PC-3 (cell line): Measurements from ENCODE around the gene HSF4. TPM values are rescaled to one million over a fixed set of nuclear protein-coding genes. Genes with fewer than 3 reads are reported as not detected.

Source experiments
- ATAC-seq: fragments of 200-7000 bp; cut with Tn5 transposase; 2 replicates; pipeline ENCODE4 v1.9.1; 2020; ENCODE audit warnings: mild to moderate bottlenecking, moderate library complexity
- BruUV-seq: library from RNA; stranded (reverse); fragments of 400-500 nt; replicated peaks from 2 replicates; lab custom pipeline; 2021; lab: Mats Ljungman, UMichigan
- CTCF ChIA-PET: fragments of 300-600 bp; sonication (Branson Sonifier 250); formaldehyde crosslinking; loops from one replicate; lab custom pipeline; 2022; ENCODE audit warnings: antibody characterized with exemption; lab: Charles Lee
- POLR2A ChIA-PET: fragments of 300-600 bp; sonication (Branson Sonifier 250); formaldehyde crosslinking; loops from one replicate; lab custom pipeline; 2022; ENCODE audit warnings: antibody characterized with exemption; ENCODE audit not compliant: unreplicated experiment; lab: Charles Lee
- DNase-seq: peaks from one replicate; pipeline ENCODE4 v3.0.0-alpha.2; 2015
- H2AFZ ChIP-seq: fragments of 300-600 bp; sonication (generic); 2 replicates; pipeline ENCODE4 v1.6.0; 2016; ENCODE audit warnings: antibody characterized with exemption, low read length
- H3F3A ChIP-seq: fragments of 300-600 bp; sonication (generic); one replicate; pipeline ENCODE4 v1.6.0; 2017; ENCODE audit warnings: antibody characterized with exemption, low read length, control low read depth, mild to moderate bottlenecking; ENCODE audit not compliant: unreplicated experiment
- H3K27ac ChIP-seq: fragments of 300-600 bp; sonication (generic); 2 replicates; pipeline ENCODE4 v1.5.1; 2016; ENCODE audit warnings: mild to moderate bottlenecking, low read length
- H3K27me3 ChIP-seq: fragments of 300-600 bp; sonication (generic); 2 replicates; pipeline ENCODE4 v1.6.1; 2016; ENCODE audit warnings: low read length, mixed read lengths
- H3K36me3 ChIP-seq: fragments of 300-600 bp; sonication (generic); 2 replicates; pipeline ENCODE4 v1.6.1; 2016; ENCODE audit warnings: low read depth, mixed run types, low read length, mixed read lengths
- H3K4me1 ChIP-seq: fragments of 300-600 bp; sonication (generic); 2 replicates; pipeline ENCODE4 v1.5.1; 2016; ENCODE audit warnings: low read length; ENCODE audit not compliant: insufficient read depth
- H3K4me2 ChIP-seq: fragments of 300-600 bp; sonication (generic); 2 replicates; pipeline ENCODE4 v1.6.0; 2016; ENCODE audit warnings: low read length
- H3K4me3 ChIP-seq: fragments of 300-600 bp; sonication (generic); 2 replicates; pipeline ENCODE4 v1.5.1; 2016; ENCODE audit warnings: mild to moderate bottlenecking, low read length, mixed read lengths
- H3K79me2 ChIP-seq: fragments of 300-600 bp; sonication (generic); 2 replicates; pipeline ENCODE4 v1.6.1; 2017; ENCODE audit warnings: low read length, mixed read lengths
- H3K9ac ChIP-seq: fragments of 300-600 bp; sonication (generic); 2 replicates; pipeline ENCODE4 v1.6.0; 2016; ENCODE audit warnings: mild to moderate bottlenecking, low read length
- H3K9me2 ChIP-seq: fragments of 300-600 bp; sonication (generic); replicated peaks from 2 replicates; pipeline ENCODE4 v1.6.1; 2016; ENCODE audit warnings: mixed run types, low read length, mixed read lengths
- H3K9me3 ChIP-seq: fragments of 300-600 bp; sonication (generic); 2 replicates; pipeline ENCODE4 v1.6.1; 2016; ENCODE audit warnings: low read length, mixed read lengths
- H4K20me1 ChIP-seq: fragments of 300-600 bp; sonication (generic); 2 replicates; pipeline ENCODE4 v1.6.1; 2016; ENCODE audit warnings: low read length, mixed read lengths
- CTCF ChIP-seq: fragments of 300-600 bp; sonication (generic); conservative IDR thresholded peaks from 2 replicates; pipeline ENCODE4 v1.5.1; 2017; ENCODE audit warnings: antibody characterized with exemption, low read depth, mild to moderate bottlenecking, low read length
- EZH2 ChIP-seq: fragments of 300-600 bp; sonication (generic); IDR thresholded peaks from one replicate; pipeline ENCODE4 v1.6.1; 2017; ENCODE audit warnings: antibody characterized with exemption, mild to moderate bottlenecking, low read length; ENCODE audit not compliant: unreplicated experiment
- EZH2phosphoT487 ChIP-seq: fragments of 300-600 bp; sonication (generic); IDR thresholded peaks from 2 replicates; pipeline ENCODE4 v1.6.1; 2018; ENCODE audit warnings: mild to moderate bottlenecking, antibody characterized with exemption, low read length, borderline replicate concordance
- intact Hi-C: fragments of 100-400 bp; cut with micrococcal nuclease; formaldehyde crosslinking; loops from 2 replicates; pipeline ENCODE4 v1.9.0; 2023
- total RNA-seq: library from RNA; depleted of rRNA; stranded (reverse); fragments of >200 nt; gene quantifications from 2 replicates; pipeline ENCODE4 v1.2.3, GENCODE V29; 2014

The HSF4 gene
- total RNA-seq, 1 experiment from 2014 or later: 20.6 TPM

- DNase-seq (peak; percentile 38), ATAC-seq (no peak)
- ChIA-PET CTCF (interaction anchor here (0.5 kb wide), 1 partner anchor 132 kb away, joined by 5 read pairs; no protein-coding TSS in a partner anchor), POLR2A (interaction anchor here (0.6 to 1.1 kb wide), 2 partner anchors 65 to 164 kb away, joined by 3 to 4 read pairs; partner anchors contain the start of gene FHOD1)
- H3K9ac ChIP-seq: no peak overlapping the region
- H3K27ac ChIP-seq: no peak overlapping the region
- no TSS peak for BruUV-seq
- H3K79me2 ChIP-seq: peaks cover 26% of the 10 kb centered on the region
- no peaks in the 10 kb centered on the region for H3K36me3 ChIP-seq
- H3K9me2 ChIP-seq: no peaks in the 10 kb centered on the region
- no peaks in the 10 kb centered on the region for H4K20me1 ChIP-seq
- intact Hi-C loops: no loop called here
- no peaks in the 10 kb centered on the region for H3F3A ChIP-seq
- H3K27me3 ChIP-seq: no peaks in the 10 kb centered on the region
- no peak overlapping the region for H2AFZ ChIP-seq
- H3K4me1 ChIP-seq: peaks cover 51% of the 10 kb centered on the region
- H3K4me2 ChIP-seq: peak overlapping the region; percentile 89
- no peaks in the 10 kb centered on the region for H3K9me3 ChIP-seq
- TF ChIP-seq CTCF (no peak), EZH2 (no peak), EZH2phosphoT487 (no peak)
- H3K4me3 ChIP-seq: peak overlapping the region; percentile 79
Observed at GRCh38 chr16:67182288-67182687, 17.7 kb downstream of the HSF4 start.

GRCh38 chr16:67183284-67183626, 18.7 kb downstream of the HSF4 start:
- DNase-seq: no peak
- no peak for TF ChIP-seq CTCF
- no peak for TF ChIP-seq EZH2
- no peak for TF ChIP-seq EZH2phosphoT487

GRCh38 chr16:67183627-67184452, 19.3 kb downstream of the HSF4 start, which contains the start of gene MATCAP1:
Gene MATCAP1 (minus strand): TSS chr16:67183963. CDS start chr16:67180610, 3,353 bp downstream.
- Histone ChIP-seq H3K9me2 (no peaks in the 10 kb centered on the region), H4K20me1 (no peaks in the 10 kb centered on the region), H3K27ac (peak within 1 kb of the TSS; percentile 85), H2AFZ (peak within 1 kb of the TSS; percentile 90), H3K36me3 (no peaks in the 10 kb centered on the region), H3K4me3 (peak within 1 kb of the TSS; percentile 79), H3K9ac (peak within 1 kb of the TSS; percentile 91), H3K4me2 (peak within 1 kb of the TSS; percentile 89), H3K27me3 (no peaks in the 10 kb centered on the region), H3K9me3 (no peaks in the 10 kb centered on the region), H3K4me1 (peaks cover 41% of the 10 kb centered on the region), H3F3A (no peaks in the 10 kb centered on the region), H3K79me2 (peaks cover 26% of the 10 kb centered on the region)
- DNase-seq (peak; percentile 93), ATAC-seq (peak; percentile 75)
- intact Hi-C loops: loop anchor here (1.0 kb wide), 1 partner anchor 25 kb away; the partner anchor contains the start of genes FBXL8 and TRADD
- CTCF ChIA-PET: interaction anchor here (1.3 kb wide), 1 partner anchor 10 kb away, joined by 7 read pairs; no protein-coding TSS in a partner anchor
- POLR2A ChIA-PET: interaction anchor here (1.0 kb wide), 1 partner anchor 43 kb away, joined by 3 read pairs; no protein-coding TSS in a partner anchor
- TF ChIP-seq EZH2: no peak
- 0 out of 2 replicates have a peak, but pooled peaks have one; percentile 28 for TF ChIP-seq EZH2phosphoT487
- no peak for TF ChIP-seq CTCF
- BruUV-seq: no TSS peak

More at GRCh38 chr16:67183284-67183626, 18.7 kb downstream of the HSF4 start:
- ChIA-PET CTCF (no interaction called here), POLR2A (no interaction called here)
- peaks cover 26% of the 10 kb centered on the region for H3K79me2 ChIP-seq
- H3F3A ChIP-seq: no peaks in the 10 kb centered on the region
- H3K27ac ChIP-seq: no peak overlapping the region
- H2AFZ ChIP-seq: peak overlapping the region; percentile 2; the same call in 1 of the 2 replicates
- no peaks in the 10 kb centered on the region for H4K20me1 ChIP-seq
- no peaks in the 10 kb centered on the region for H3K36me3 ChIP-seq
- no peak for ATAC-seq
- H3K9me2 ChIP-seq: no peaks in the 10 kb centered on the region
- BruUV-seq: TSS peak; percentile 55
- peak overlapping the region; percentile 79 for H3K4me3 ChIP-seq
- no peaks in the 10 kb centered on the region for H3K27me3 ChIP-seq
- intact Hi-C loops: loop anchor here (1.0 kb wide), 1 partner anchor 24 kb away; the partner anchor contains the start of genes FBXL8 and TRADD
- peak overlapping the region; percentile 91; the same call in 1 of the 2 replicates for H3K9ac ChIP-seq
- peak overlapping the region; percentile 89 for H3K4me2 ChIP-seq
- H3K4me1 ChIP-seq: peaks cover 45% of the 10 kb centered on the region
- no peaks in the 10 kb centered on the region for H3K9me3 ChIP-seq
